DND-41 (cell line): ENCODE results near the gene C3orf70.

Experiments
- ATAC-seq: fragments of 200-7000 bp; cut with Tn5 transposase; 3 replicates; pipeline ENCODE4 v1.9.1; 2021; ENCODE audit warnings: low read depth; ENCODE audit not compliant: insufficient read depth
- DNase-seq: peaks from one replicate; pipeline ENCODE4 v3.0.0-alpha.2; 2020
- H2AFZ ChIP-seq: 2 replicates; pipeline ENCODE4 v1.6.0; 2012; ENCODE audit warnings: low read depth, low read length
- H3K27ac ChIP-seq: 2 replicates; pipeline ENCODE4 v1.5.1; 2012; ENCODE audit warnings: low read length, inconsistent platforms
- H3K27me3 ChIP-seq: fragments of 200-600 bp; sonication (generic); 2 replicates; pipeline ENCODE4 v1.6.0; 2012; ENCODE audit warnings: low read length, mild to moderate bottlenecking, inconsistent platforms; ENCODE audit not compliant: insufficient read depth, poor library complexity
- H3K36me3 ChIP-seq: 2 replicates; pipeline ENCODE4 v1.5.1; 2012; ENCODE audit warnings: low read length, inconsistent platforms; ENCODE audit not compliant: insufficient read depth
- H3K4me1 ChIP-seq: 2 replicates; pipeline ENCODE4 v1.5.1; 2012; ENCODE audit warnings: mild to moderate bottlenecking, low read length; ENCODE audit not compliant: insufficient read depth
- H3K4me2 ChIP-seq: 2 replicates; pipeline ENCODE4 v1.6.0; 2012; ENCODE audit warnings: mild to moderate bottlenecking, moderate library complexity, low read length, inconsistent platforms; ENCODE audit not compliant: insufficient read depth
- H3K4me3 ChIP-seq, 2 experiments: fragments of 200-600 bp in 1 of 2; shearing (Covaris generic) in 1 of 2; 2 replicates each; pipeline ENCODE4 v1.5.1; 2012 to 2016; ENCODE audit warnings: inconsistent platforms in 2 of 2, low read length in 2 of 2, mild to moderate bottlenecking in 2 of 2, low read depth in 1 of 2, moderate library complexity in 1 of 2
- H3K79me2 ChIP-seq: 2 replicates; pipeline ENCODE4 v1.6.0; 2012; ENCODE audit warnings: low read length, inconsistent platforms; ENCODE audit not compliant: insufficient read depth
- H3K9ac ChIP-seq: 2 replicates; pipeline ENCODE4 v1.6.0; 2012; ENCODE audit warnings: low read depth, mild to moderate bottlenecking, inconsistent platforms, low read length, moderate library complexity
- H3K9me3 ChIP-seq: 2 replicates; pipeline ENCODE4 v1.5.1; 2012; ENCODE audit warnings: low read length, moderate library complexity, mild to moderate bottlenecking, inconsistent platforms; ENCODE audit not compliant: insufficient read depth, severe bottlenecking
- H4K20me1 ChIP-seq: 2 replicates; pipeline ENCODE4 v1.6.0; 2012; ENCODE audit warnings: low read length; ENCODE audit not compliant: insufficient read depth
- EZH2 ChIP-seq: IDR thresholded peaks from 3 replicates; pipeline ENCODE4 v1.6.1; 2012; ENCODE audit warnings: borderline replicate concordance, low read depth, mild to moderate bottlenecking, moderate library complexity, low read length, inconsistent platforms; ENCODE audit not compliant: severe bottlenecking
- TF ChIP-seq, protein P1 (sequence below): IDR thresholded peaks from 2 replicates; pipeline ENCODE4 v1.5.1; 2012; ENCODE audit warnings: borderline replicate concordance, low read length, moderate library complexity, mild to moderate bottlenecking; ENCODE audit not compliant: poor library complexity, severe bottlenecking; ENCODE audit errors: extremely low read depth

Gene C3orf70

DNA sequence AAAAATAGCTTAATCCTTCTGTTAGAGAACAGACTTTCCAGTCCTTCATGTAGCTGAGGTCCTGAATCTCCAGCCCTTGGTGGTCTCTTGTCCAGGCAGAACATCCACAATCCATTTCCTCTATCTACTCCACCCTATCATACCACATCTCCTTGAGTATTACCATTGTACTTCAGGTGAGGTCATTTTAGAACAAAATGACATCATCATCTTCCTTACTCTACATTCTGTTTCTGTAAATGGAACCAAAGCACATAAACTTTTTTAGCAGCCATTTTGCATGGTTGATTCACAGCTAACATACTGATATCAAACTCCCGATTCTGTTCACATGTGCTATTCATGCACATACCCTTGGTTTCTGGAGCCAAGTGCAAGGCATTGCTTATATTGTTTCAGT lies 112.4 kb downstream of the C3orf70 start:
- H4K20me1 ChIP-seq, result no peaks in the 10 kb centered on the region
- TF ChIP-seq, protein P1, sequence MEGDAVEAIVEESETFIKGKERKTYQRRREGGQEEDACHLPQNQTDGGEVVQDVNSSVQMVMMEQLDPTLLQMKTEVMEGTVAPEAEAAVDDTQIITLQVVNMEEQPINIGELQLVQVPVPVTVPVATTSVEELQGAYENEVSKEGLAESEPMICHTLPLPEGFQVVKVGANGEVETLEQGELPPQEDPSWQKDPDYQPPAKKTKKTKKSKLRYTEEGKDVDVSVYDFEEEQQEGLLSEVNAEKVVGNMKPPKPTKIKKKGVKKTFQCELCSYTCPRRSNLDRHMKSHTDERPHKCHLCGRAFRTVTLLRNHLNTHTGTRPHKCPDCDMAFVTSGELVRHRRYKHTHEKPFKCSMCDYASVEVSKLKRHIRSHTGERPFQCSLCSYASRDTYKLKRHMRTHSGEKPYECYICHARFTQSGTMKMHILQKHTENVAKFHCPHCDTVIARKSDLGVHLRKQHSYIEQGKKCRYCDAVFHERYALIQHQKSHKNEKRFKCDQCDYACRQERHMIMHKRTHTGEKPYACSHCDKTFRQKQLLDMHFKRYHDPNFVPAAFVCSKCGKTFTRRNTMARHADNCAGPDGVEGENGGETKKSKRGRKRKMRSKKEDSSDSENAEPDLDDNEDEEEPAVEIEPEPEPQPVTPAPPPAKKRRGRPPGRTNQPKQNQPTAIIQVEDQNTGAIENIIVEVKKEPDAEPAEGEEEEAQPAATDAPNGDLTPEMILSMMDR, result no peak
- no peak for TF ChIP-seq EZH2
- H2AFZ ChIP-seq, result no peak overlapping the region
- ATAC-seq (no peak), DNase-seq (no peak)
- H3K4me2 ChIP-seq, result no peak overlapping the region
- H3K27ac ChIP-seq, result no peak overlapping the region
- no peaks in the 10 kb centered on the region for H3K36me3 ChIP-seq
- no peak overlapping the region for H3K4me3 ChIP-seq
- H3K27me3 ChIP-seq, result no peaks in the 10 kb centered on the region
- no peak overlapping the region for H3K9ac ChIP-seq
- peaks cover 5% of the 10 kb centered on the region for H3K9me3 ChIP-seq
- no peaks in the 10 kb centered on the region for H3K79me2 ChIP-seq
- no peaks in the 10 kb centered on the region for H3K4me1 ChIP-seq

DNA sequence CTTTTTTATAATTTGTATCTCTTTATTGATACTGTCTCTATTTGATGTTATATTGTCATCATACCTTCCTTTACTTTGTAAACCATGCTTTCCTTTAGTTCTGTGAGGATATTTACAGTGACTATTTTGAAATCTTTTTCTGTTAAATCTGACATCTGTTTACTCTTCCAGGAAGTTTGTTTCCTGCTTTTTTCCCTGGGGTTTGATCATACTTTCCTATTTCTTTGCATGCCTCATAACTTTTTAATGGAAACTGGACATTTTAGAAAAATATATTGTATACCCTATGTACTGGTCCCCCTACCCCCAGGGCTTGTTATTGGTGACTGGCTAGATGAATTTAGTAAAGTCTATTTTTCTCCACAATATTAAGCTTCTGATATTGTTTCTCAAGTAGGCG lies 115.1 kb downstream of the C3orf70 start:
- ATAC-seq (no peak), DNase-seq (no peak)
- H3K9me3 ChIP-seq, result peaks cover 5% of the 10 kb centered on the region
- TF ChIP-seq, protein P1, result no peak
- no peak for TF ChIP-seq EZH2
- no peak overlapping the region for H3K4me3 ChIP-seq
- no peaks in the 10 kb centered on the region for H4K20me1 ChIP-seq
- H3K36me3 ChIP-seq, result no peaks in the 10 kb centered on the region
- H3K27me3 ChIP-seq, result no peaks in the 10 kb centered on the region
- no peak overlapping the region for H3K4me2 ChIP-seq
- no peaks in the 10 kb centered on the region for H3K4me1 ChIP-seq
- no peak overlapping the region for H3K9ac ChIP-seq
- H3K79me2 ChIP-seq, result no peaks in the 10 kb centered on the region
- H2AFZ ChIP-seq, result no peak overlapping the region
- H3K27ac ChIP-seq, result no peak overlapping the region

DNA sequence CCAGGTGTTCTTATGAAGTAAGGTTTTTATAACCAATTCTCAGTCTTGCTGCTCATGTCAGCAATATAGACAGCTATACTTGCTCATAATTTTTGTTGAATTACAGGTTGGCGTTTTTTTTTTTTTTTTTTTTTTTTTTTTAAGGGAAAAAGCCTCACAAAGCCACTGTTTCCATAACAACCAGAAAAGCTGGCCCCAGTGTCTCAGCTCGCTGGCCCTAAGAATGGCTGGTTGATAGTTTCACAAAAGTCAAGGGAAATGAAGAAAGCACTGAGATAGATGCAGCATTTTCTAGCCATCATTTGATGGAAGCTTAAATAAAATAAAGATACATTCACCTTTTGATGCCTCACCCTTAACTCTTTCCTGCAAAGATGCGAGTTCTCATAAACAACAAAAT lies 121.9 kb downstream of the C3orf70 start:
- H3K4me2 ChIP-seq, result no peak overlapping the region
- no peak overlapping the region for H2AFZ ChIP-seq
- no peaks in the 10 kb centered on the region for H3K9me3 ChIP-seq
- H3K4me3 ChIP-seq, result no peak overlapping the region
- no peaks in the 10 kb centered on the region; the same call in 1 of the 2 replicates for H3K36me3 ChIP-seq
- no peaks in the 10 kb centered on the region for H3K4me1 ChIP-seq
- no peaks in the 10 kb centered on the region for H3K79me2 ChIP-seq
- no peaks in the 10 kb centered on the region for H4K20me1 ChIP-seq
- no peak overlapping the region for H3K27ac ChIP-seq
- ATAC-seq (no peak), DNase-seq (no peak)
- no peak overlapping the region for H3K9ac ChIP-seq
- no peaks in the 10 kb centered on the region for H3K27me3 ChIP-seq
- no peak for TF ChIP-seq EZH2
- TF ChIP-seq, protein P1, result no peak

DNA sequence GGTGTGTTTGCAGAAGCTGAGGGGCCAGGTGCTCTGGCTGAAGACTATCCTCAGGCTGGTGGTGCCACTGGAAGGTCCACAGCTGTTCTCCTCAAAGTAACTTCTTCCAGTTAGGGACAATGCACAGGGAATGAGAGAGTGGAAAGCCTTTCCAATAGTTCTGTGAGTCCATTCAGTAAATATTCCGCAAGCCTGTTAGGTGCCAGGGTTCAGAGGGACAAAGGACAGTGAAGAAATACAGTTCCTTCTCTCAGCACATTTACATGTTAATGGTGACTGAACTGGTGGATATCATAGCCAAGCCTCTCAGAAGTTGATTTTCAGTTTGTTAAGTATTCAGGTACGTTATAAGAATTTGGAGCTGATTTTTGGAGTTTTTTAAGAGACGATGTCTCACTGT lies 122.5 kb downstream of the C3orf70 start:
- Histone ChIP-seq H3K9me3 (no peaks in the 10 kb centered on the region), H3K36me3 (no peaks in the 10 kb centered on the region; the same call in 1 of the 2 replicates), H3K27me3 (no peaks in the 10 kb centered on the region), H3K4me2 (no peak overlapping the region), H3K27ac (no peak overlapping the region), H3K4me1 (no peaks in the 10 kb centered on the region), H4K20me1 (no peaks in the 10 kb centered on the region), H3K4me3 (no peak overlapping the region), H2AFZ (no peak overlapping the region), H3K9ac (no peak overlapping the region), H3K79me2 (no peaks in the 10 kb centered on the region)
- DNase-seq (no peak), ATAC-seq (no peak)
- TF ChIP-seq EZH2, result no peak
- TF ChIP-seq, protein P1, result no peak
